ENCODE measurements around the gene TMEM98.

- TF ChIP-seq POLR2AphosphoS5 (IDR thresholded peaks at IDR 0.05) = no peak
- TF ChIP-seq POLR2A (IDR thresholded peaks at IDR 0.05; ENCODE audit: low read depth) = no peak
- no peak for TF ChIP-seq CTCF (IDR thresholded peaks at IDR 0.05)
These were observed 47.1 kb upstream of the TMEM98 start for GRCh38 chr17:32880671-32881453.

Measured in esophagus muscularis mucosa (tissue), 3 donors.